Tibial nerve (tissue), 4 donors: ENCODE measurements around the gene ANKRD45. TPM values are rescaled to one million over a fixed set of nuclear protein-coding genes. Genes with fewer than 3 reads are reported as not detected.
"Not testable (repeated sequence)": the region's sequence is repeated elsewhere in the genome, so short reads cannot be mapped to it uniquely, and the experiment has no call there.

ENCODE experiments used
- DNase-seq, 2 donors: peaks; one replicate each; pipeline ENCODE4 v3.0.0-alpha.2; 2019; ENCODE audit warnings: low spot score in 2 of 2
- H3K27ac ChIP-seq, 4 donors: fragments of 200-600 bp; sonication (generic) in 3 of 4; one replicate each; pipeline ENCODE4 v1.5.1; 2017 to 2019; ENCODE audit warnings: mild to moderate bottlenecking in 1 of 4
- H3K27me3 ChIP-seq, 2 donors: fragments of 200-600 bp; sonication (generic) in 1 of 2; one replicate each; pipeline versions ENCODE4 v1.5.1 to v1.6.0; 2017 to 2019
- H3K36me3 ChIP-seq, 3 donors: fragments of 200-600 bp; sonication (generic); one replicate each; pipeline ENCODE4 v1.5.1; 2018 to 2019
- H3K4me1 ChIP-seq, 4 donors: fragments of 200-600 bp; sonication (generic) in 3 of 4; one replicate each; pipeline ENCODE4 v1.5.1; 2017 to 2019
- H3K4me3 ChIP-seq, 4 donors: fragments of 200-600 bp; sonication (generic) in 3 of 4; one replicate each; pipeline ENCODE4 v1.5.1; 2017 to 2019; ENCODE audit warnings: mild to moderate bottlenecking in 1 of 4, moderate library complexity in 1 of 4
- H3K9me3 ChIP-seq, 4 donors: fragments of 200-600 bp; sonication (generic) in 3 of 4; one replicate each; pipeline ENCODE4 v1.5.1; 2017 to 2019
- EP300 ChIP-seq, 2 donors: sonication (generic); formaldehyde crosslinking; IDR thresholded peaks; one replicate each; pipeline ENCODE4 v1.6.1; 2017; ENCODE audit warnings: antibody characterized with exemption in 2 of 2, mild to moderate bottlenecking in 1 of 2
- POLR2A ChIP-seq, 2 donors: fragments of 450-650 bp; IDR thresholded peaks; one replicate each; pipeline ENCODE4 v1.6.1; 2017; ENCODE audit warnings: antibody characterized with exemption in 2 of 2, mild to moderate bottlenecking in 2 of 2, moderate library complexity in 2 of 2
- WGBS, 2 donors: methylation state at CpG; one replicate each; pipeline ENCODE4 v1.1.5; 2018; 5-methylcytosine and 5-hydroxymethylcytosine counted together
- total RNA-seq, 4 donors: library from RNA; depleted of rRNA; stranded (reverse); fragments of >200 nt; gene quantifications; one replicate each; pipeline ENCODE4 v1.1.0, GENCODE V29; 2016
- TF ChIP-seq, protein P1 (sequence below), 5 experiments: fragments of 200-600 bp in 3 of 5; fragments of 450-650 bp in 2 of 5; sonication (generic) in 3 of 5; IDR thresholded peaks; one replicate each; pipeline ENCODE4 v1.5.1; 2016 to 2019; ENCODE audit warnings: antibody characterized with exemption in 5 of 5, mild to moderate bottlenecking in 3 of 5, moderate library complexity in 2 of 5

ANKRD45 gene
- total RNA-seq, 4 donors from 2014 or later, result 0.44 to 1.8 (median 1.7) TPM; not detected in 1

- H3K36me3 ChIP-seq, result no peaks in the 10 kb centered on the region
- H3K27ac ChIP-seq, result no peak overlapping the region
- no peaks in the 10 kb centered on the region for H3K9me3 ChIP-seq
- H3K4me1 ChIP-seq, result no peaks in the 10 kb centered on the region
- TF ChIP-seq POLR2A (IDR thresholded peaks at IDR 0.05) (no peak), EP300 (IDR thresholded peaks at IDR 0.05) (no peak)
- TF ChIP-seq, protein P1, sequence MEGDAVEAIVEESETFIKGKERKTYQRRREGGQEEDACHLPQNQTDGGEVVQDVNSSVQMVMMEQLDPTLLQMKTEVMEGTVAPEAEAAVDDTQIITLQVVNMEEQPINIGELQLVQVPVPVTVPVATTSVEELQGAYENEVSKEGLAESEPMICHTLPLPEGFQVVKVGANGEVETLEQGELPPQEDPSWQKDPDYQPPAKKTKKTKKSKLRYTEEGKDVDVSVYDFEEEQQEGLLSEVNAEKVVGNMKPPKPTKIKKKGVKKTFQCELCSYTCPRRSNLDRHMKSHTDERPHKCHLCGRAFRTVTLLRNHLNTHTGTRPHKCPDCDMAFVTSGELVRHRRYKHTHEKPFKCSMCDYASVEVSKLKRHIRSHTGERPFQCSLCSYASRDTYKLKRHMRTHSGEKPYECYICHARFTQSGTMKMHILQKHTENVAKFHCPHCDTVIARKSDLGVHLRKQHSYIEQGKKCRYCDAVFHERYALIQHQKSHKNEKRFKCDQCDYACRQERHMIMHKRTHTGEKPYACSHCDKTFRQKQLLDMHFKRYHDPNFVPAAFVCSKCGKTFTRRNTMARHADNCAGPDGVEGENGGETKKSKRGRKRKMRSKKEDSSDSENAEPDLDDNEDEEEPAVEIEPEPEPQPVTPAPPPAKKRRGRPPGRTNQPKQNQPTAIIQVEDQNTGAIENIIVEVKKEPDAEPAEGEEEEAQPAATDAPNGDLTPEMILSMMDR (IDR thresholded peaks at IDR 0.05), result no peak
- WGBS, 2 donors, result 91 to 92% methylated on average over 2 of the region's 2 CpGs
- no peaks in the 10 kb centered on the region for H3K27me3 ChIP-seq
- H3K4me3 ChIP-seq, result no peak overlapping the region
- no peak for DNase-seq
These were observed 18.6 kb upstream of the ANKRD45 start for GRCh38 chr1:173688300-173688699.

DNA sequence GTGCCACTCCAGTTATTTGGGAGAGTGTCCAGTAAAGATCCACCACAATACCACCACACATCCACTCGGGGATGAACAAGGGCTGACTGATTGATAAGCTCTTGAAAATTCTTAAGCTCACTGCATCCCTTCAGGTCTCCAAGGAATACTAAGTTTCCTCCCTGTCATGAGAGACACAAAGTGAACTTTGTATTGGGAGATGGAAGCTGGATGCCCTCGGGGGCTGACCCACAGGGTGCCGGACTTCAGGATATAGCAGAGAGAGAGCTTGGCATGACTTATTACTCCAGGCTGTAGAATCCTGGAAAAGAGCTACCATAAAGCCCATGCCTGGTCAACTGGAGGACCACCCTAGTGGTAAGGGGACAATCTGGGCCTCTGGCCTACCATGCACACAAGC lies 15.5 kb upstream of the ANKRD45 start:
- not testable (repeated sequence) for H3K36me3 ChIP-seq, H3K27ac ChIP-seq, H3K4me3 ChIP-seq, H3K27me3 ChIP-seq, H3K4me1 ChIP-seq, DNase-seq, H3K9me3 ChIP-seq
- 52 to 53% methylated on average over 3 of the region's 3 CpGs for WGBS, 2 donors

DNA sequence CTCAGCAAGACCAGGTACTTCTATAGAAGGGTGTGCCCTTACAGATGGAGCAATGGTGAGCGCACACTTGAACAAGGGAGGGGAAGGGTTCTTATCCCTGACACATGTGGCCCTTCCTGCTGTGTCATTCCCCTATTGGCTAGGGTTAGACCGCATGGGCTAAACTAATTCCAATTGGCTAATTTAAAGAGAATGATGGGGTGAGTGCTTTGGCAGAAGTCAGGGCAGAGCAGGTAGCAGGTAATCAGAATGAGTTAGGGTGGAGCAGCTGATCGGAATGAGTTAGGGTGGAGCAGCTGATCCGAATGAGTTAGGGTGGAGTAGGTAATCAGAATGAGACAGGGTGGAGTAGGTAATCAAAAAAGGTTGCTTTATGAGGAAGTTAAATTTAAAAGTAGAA lies 14.2 kb upstream of the ANKRD45 start:
- not testable (repeated sequence) for H3K4me1 ChIP-seq, H3K27me3 ChIP-seq, DNase-seq, H3K36me3 ChIP-seq, H3K27ac ChIP-seq, H3K9me3 ChIP-seq, H3K4me3 ChIP-seq
- 86% methylated on average over 4 of the region's 4 CpGs for WGBS, 2 donors

GRCh38 chr1:173682184-173682583 lies 12.5 kb upstream of the ANKRD45 start:
- DNase-seq, result no peak
- Histone ChIP-seq H3K9me3 (no peaks in the 10 kb centered on the region), H3K36me3 (no peaks in the 10 kb centered on the region), H3K27ac (no peak overlapping the region), H3K4me1 (no peaks in the 10 kb centered on the region), H3K4me3 (no peak overlapping the region), H3K27me3 (no peaks in the 10 kb centered on the region)
- TF ChIP-seq, protein P1 (IDR thresholded peaks at IDR 0.05), result no peak
- TF ChIP-seq POLR2A (IDR thresholded peaks at IDR 0.05) (no peak), EP300 (IDR thresholded peaks at IDR 0.05) (no peak)

GRCh38 chr1:173680152-173680551 lies 10.5 kb upstream of the ANKRD45 start:
- not testable (repeated sequence) for H3K4me1 ChIP-seq, H3K36me3 ChIP-seq, H3K4me3 ChIP-seq, H3K9me3 ChIP-seq, H3K27me3 ChIP-seq, H3K27ac ChIP-seq, DNase-seq
- 87 to 90% methylated on average over 5 of the region's 5 CpGs for WGBS, 2 donors

DNA sequence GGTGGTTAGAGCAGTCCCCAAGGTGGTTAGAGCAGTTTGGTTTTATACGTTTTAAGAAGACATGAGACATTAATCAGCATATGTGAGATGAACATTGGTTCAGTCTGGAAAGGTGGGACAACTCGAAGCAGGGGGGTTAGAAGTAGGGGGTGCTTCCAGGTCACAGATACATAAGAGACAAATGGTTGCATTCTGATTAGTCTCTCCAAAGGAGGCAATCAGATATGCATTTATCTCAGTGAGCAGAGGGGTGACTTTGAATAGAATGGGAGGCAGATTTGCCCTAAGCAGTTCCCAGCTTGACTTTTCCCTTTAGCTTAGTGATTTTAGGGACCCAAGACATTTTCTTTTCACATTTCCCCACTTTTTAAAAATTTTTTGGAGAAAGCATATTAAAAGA lies 4.8 kb upstream of the ANKRD45 start:
- not testable (repeated sequence) for H3K4me1 ChIP-seq, H3K9me3 ChIP-seq, DNase-seq, H3K4me3 ChIP-seq, H3K36me3 ChIP-seq, H3K27ac ChIP-seq
- whole genome bisulfite sequencing, 2 donors, result 74 to 84% methylated on average over 2 of the region's 2 CpGs
- H3K27me3 ChIP-seq, result peaks cover 0 to 11% of the 10 kb centered on the region in 2 donors

- H3K27me3 ChIP-seq, result peaks cover 0 to 16% of the 10 kb centered on the region in 2 donors
- no peaks in the 10 kb centered on the region for H3K9me3 ChIP-seq
- H3K4me1 ChIP-seq, result peaks cover 0 to 11% (median 0%) of the 10 kb centered on the region in 4 donors
- H3K4me3 ChIP-seq, result no peak overlapping the region
- no peaks in the 10 kb centered on the region for H3K36me3 ChIP-seq
- TF ChIP-seq, protein P1 (IDR thresholded peaks at IDR 0.05), result no peak
- TF ChIP-seq POLR2A (IDR thresholded peaks at IDR 0.05) (no peak), EP300 (IDR thresholded peaks at IDR 0.05) (no peak)
- H3K27ac ChIP-seq, result no peak overlapping the region
- 84 to 86% methylated on average over 3 of the region's 3 CpGs for WGBS, 2 donors
- DNase-seq, result no peak
These were observed 3.0 kb downstream of the ANKRD45 start for GRCh38 chr1:173666646-173667045.
